ENCODE data around the gene ALDH3B1.

Gene ALDH3B1

GRCh38 chr11:68040101-68040956 lies 30.2 kb downstream of the ALDH3B1 start:
- no peak for TF ChIP-seq ZFX (IDR thresholded peaks at IDR 0.05)
- peak overlapping the region; percentile 1; the same call in 1 of the 2 replicates for H3K27ac ChIP-seq

GRCh38 chr11:68040957-68041591 lies 30.9 kb downstream of the ALDH3B1 start:
- no peak for TF ChIP-seq CTCF (conservative IDR thresholded peaks at IDR 0.05)
- TF ChIP-seq ZFX (IDR thresholded peaks at IDR 0.05), result no peak
- H3K27ac ChIP-seq, result no peak overlapping the region

GRCh38 chr11:68041617-68042218 lies 31.6 kb downstream of the ALDH3B1 start:
- TF ChIP-seq CTCF (conservative IDR thresholded peaks at IDR 0.05) (no peak), ZFX (IDR thresholded peaks at IDR 0.05) (no peak)
- H3K27ac ChIP-seq, result no peak overlapping the region

- no peak overlapping the region for H3K27ac ChIP-seq
- no peak for TF ChIP-seq CTCF (conservative IDR thresholded peaks at IDR 0.05)
- no peak for TF ChIP-seq ZFX (IDR thresholded peaks at IDR 0.05)
Measured at GRCh38 chr11:68042219-68043028, 32.3 kb downstream of the ALDH3B1 start.

GRCh38 chr11:68043029-68043348 lies 32.9 kb downstream of the ALDH3B1 start:
- no peak overlapping the region for H3K27ac ChIP-seq
- TF ChIP-seq CTCF (conservative IDR thresholded peaks at IDR 0.05) (no peak), ZFX (IDR thresholded peaks at IDR 0.05) (no peak)

- TF ChIP-seq ZFX (IDR thresholded peaks at IDR 0.05), result no peak
- no peak for TF ChIP-seq CTCF (conservative IDR thresholded peaks at IDR 0.05)
- H3K27ac ChIP-seq, result no peak overlapping the region
Measured at GRCh38 chr11:68043349-68044144, 33.4 kb downstream of the ALDH3B1 start.
